GM19351 (cell line): Measurements from ENCODE around the gene HOXA4.

ENCODE experiments used
- ATAC-seq: cut with Tn5 transposase; IDR thresholded peaks from one replicate; pipeline ENCODE4 v1.9.1; 2021; ENCODE audit warnings: mild to moderate bottlenecking, moderate library complexity; ENCODE audit not compliant: unreplicated experiment

The HOXA4 gene

DNA sequence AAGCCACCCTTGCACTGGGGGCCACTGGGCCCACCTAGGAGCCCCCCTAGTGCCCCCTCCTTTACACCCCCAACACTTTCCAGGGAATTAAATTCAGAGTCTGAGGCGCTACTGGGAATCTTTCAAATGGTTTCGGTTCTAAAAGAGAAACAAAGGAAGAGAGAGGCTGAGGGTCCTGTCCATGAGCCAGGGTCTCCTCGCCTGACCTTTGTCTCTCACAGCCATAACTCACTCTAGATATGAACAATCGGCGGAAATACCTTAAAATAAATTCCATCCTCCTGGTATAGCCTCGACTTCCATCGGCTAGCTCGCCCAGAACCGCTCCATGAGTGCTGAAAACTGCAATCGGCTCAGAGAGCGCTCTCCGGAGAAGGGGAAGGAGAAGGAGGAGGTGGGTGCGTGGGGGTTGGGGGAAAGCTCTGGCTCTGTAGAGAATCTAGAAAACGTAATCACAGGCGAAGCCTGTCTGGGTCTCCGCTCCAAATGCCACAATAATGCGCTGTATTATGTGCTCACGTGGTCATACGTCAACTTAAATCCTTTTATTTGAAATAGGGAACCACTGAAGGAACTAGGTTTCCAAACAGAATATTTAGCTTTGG lies 12.6 kb downstream of the HOXA4 start:
- no peak for ATAC-seq

DNA sequence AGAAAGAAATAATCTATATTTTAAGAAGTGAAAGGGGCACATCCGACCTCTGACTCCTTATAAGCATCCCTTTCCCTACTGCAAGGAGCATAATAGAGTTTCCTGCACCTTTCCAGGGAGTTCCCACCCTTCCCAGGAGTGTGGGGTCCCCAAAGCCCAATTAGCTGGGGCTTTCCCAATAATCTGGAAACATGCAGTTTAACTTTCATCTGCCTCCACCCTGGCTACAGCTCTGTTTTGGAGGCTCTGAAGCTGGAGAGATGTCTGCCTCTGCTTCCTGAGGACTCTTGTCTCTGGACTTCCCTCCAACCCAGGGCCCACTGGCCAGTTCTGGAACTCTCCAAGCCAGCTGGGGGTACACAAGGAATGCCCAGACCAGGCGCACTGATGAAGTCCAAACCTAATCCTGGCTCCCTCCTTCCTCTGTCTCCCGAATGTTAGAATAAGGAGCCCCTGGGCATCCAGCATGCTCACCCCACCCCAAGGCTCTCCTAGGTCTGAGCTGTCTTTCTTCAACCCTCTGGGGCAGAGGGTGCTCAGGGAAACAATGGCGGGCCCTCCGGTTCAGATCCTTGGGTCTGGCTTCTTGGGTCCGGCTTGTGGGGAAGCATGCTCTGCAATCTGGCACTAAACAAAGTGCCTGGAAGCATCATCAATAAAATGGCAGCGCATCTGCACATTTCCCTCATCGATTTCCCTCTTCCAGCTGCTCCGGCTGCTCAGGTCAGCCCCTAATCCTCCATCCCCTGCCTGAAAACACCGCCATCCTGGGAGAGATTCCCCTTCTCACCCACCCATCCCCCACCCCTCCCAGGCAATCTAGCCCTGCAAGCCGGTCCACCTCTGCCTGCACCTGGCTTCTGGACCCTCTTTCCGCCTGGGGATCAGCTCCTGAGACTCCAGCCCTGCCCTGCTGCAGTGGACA lies 13.3 kb downstream of the HOXA4 start:
- ATAC-seq, result no peak

DNA sequence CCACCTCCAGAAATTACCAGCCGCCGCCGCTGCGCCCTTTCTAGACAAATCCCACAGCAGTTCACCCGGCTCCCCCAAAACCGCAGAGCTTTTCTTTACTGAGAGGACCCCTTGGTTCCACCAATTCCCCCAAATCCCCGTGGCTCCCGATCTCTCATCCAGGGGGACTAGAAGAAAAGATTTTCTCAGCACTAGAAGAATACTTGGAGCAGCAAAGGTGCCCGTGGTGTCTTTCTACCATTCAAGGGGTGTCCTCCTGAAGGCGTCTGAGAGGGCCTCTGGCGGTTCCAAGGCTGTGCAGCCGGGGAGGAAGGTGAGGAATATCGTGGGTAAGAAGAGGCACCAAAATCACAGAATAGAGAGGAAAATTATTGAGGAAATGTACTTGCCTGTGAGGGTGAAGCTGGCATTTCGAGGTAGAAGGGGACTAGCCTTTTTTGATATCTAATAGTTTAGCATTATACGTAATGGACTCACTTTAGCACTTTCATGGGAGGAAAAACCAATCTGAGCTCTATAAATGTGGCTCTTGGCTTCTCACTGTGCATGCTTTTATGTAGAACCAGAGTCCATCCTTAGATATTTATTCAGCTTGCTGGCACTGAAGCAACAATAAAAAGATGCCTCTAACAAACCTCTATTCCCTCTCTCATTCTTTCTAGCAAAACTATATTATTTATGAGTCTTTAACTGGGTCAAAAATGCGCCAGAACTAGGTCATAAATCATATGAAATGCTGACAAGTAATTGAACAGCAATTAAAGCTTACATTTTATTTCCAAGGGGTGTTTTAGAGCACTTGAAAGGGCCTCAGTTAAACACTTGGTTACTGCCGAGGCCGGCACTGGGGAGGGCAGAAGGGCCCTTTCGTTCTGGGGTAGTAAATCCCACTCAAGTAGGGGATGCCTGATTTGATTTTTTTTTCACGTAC lies 14.3 kb downstream of the HOXA4 start:
- no peak for ATAC-seq

DNA sequence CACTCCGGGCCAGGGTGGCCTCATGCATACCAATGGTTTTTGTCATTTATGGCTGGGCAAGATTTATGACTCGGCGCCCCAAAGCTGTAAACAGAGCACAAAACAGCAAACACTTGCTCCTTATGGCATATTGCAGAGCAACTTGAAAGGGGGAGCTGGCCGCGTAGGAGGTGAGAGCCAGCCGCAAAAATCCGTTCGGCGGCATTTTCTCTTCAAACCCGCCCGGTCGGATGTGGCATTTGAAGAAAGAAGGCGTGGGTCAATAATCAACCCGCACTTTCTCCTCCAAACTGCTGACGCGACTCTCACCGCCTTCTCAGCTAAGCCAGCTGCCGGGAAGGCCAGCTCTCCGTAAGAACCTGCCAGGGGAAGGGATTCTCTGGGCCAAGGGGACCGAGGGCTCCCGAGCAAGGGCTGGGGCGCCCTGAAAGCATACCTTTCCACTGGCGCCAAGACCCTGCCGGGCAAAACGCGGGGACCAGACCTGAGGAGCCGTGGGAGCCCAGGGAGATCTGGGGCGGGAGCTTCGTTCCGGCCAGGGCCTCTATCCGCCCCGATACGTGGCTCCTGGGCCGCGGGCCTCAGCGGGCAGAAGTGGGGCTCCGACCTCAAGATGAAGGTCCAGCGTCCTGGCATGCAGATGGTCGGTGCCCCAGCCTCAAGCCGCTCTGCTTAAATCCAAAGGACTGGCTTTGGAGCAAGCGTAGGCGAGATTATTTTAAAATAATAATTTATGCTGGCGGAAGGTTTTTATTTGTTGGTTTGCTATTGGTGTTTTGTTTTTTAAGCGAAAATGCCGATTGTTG lies 15.1 kb downstream of the HOXA4 start:
- no peak for ATAC-seq

DNA sequence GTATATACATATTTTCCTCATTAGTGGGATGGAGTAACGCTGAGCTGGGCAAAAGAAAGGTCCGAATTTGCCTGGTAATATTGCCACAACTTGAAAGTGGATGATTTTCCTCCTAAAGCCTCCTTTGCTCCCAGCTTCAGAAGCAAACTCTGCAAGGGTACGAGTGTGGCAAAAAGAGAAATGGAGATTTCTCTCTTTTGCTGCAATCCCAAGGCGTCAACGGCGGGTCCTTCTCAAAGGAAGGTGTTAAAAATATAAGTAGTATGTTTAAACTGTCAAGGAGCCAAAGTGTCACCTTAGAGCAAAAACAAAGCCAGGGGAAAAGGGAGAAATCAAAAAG lies 15.7 kb downstream of the HOXA4 start:
- ATAC-seq, result no peak

DNA sequence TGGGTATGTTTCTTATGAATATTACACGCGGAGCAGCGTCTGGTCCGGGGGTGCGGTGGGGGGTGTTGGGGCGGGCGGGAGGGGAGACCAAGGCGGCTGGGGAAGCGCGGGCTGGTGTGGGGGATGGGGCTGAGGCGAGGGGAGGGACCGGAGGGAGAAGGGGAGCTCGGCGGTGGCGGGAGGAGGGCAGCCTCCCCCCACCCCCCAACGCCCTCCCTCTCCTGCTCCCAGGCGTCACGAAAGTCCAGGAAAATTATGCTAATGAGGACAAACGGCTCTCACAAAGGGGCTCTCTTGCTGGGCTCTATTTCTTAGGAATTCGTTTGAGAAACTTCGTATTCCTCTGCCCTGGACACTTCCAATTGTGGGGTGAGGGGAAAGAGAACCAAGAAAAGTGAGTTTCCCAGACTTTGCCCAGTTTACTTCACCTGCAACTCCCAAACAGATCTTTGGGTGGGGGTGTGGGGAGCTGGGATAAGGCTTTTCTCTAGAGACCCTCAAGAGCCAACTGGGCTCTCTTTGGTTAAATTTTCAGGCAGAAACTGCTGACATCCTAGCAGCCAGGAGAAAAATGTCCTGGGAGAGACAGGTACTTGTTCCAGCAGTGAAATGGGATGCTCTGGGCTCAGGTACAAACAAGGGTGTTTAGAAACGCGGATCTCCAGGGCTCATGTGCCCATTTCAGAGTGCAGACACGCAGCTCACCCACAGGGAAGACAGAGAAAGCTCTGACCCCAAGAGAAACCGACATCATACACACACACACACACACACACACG lies 16.4 kb downstream of the HOXA4 start:
- no peak for ATAC-seq

DNA sequence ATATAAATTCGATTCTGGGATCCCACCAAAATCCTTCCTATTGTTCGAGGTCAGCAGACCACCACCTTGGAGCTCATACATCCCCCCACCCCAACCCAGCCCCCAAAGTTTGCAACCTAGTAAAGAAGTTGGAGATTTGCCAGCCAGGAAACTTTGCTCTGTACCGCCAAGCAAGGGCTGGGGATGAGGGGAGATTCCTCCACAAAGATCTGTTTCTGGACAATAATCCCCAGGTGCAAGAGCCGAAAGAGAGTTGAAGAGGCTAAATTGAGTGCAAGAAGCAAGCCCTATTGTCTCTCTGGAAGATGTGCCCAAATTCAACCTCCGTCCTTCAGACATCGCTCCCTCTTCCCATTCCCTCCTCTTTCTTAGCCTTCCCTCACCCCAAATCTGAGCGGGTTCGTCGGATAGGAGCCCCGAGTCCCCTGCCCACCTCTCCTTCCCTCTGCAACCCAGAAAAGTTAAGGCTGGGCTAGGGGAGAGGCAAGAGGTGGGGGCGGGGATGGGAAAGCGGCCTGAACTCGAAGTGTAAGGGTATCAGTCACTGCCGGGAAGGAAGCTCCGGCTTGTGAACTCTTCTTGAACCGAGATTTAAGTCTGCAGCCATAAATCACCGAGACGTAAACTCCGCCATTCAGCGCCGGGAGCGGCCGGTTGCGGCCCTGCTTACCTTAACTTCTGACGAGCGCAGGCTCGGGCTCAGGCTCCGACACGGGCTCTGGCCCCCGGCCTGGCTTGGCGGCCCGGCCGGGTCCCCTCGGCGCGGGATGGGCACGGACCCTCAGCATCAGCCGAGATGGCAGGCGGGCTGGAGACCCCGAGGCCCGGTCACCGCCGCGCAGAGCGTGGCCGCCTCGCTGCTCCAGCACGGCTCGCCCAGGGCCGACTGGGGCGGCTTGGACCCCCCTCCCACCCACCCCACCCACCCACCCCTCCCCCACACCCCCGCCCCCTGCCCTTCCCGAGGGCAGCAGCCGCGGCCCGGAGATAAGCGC lies 17.3 kb downstream of the HOXA4 start:
- ATAC-seq, result no peak

DNA sequence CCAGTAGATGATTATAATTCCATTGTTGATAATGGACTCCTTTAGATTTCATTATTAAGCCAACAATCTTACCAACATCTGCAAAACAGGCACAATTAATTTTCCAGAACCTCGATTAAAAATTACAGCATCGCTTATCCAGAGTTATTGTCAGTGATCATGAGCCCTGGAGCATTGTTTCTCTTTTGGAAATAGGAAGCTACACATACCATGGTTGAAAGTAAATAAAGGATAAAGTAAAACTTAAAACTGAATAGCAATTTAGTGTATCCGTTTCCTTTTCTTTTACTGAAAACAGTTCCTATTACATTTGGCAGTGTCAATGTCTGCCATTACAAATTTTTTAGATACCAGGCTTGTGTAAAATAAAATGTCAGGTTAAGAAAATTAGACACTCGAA lies 18.2 kb downstream of the HOXA4 start:
- no peak for ATAC-seq

DNA sequence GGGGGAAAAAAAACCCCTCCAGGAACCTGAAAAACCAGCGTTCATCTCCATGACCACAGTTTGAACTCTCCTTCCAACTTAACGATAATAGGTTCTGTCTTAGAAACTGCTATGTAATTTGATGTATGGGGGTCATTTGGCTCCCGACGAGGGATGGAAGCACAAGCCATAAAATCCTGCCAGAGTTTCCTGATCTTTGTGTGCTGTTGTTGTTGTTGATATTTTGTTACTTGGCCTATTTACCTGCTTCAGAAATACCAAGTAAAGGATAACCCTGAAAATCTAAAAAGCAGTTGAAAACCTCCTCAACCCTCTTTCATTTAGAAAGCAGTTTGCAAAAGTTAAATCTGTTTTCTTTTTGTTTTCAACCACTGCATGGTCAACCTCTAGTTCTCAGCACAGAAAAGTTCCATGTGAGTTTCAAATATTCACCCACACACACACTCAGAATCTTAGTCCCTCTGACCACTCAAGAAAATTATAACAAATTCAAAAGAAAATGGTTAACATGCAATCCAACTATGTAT lies 18.7 kb downstream of the HOXA4 start:
- ATAC-seq, result no peak

DNA sequence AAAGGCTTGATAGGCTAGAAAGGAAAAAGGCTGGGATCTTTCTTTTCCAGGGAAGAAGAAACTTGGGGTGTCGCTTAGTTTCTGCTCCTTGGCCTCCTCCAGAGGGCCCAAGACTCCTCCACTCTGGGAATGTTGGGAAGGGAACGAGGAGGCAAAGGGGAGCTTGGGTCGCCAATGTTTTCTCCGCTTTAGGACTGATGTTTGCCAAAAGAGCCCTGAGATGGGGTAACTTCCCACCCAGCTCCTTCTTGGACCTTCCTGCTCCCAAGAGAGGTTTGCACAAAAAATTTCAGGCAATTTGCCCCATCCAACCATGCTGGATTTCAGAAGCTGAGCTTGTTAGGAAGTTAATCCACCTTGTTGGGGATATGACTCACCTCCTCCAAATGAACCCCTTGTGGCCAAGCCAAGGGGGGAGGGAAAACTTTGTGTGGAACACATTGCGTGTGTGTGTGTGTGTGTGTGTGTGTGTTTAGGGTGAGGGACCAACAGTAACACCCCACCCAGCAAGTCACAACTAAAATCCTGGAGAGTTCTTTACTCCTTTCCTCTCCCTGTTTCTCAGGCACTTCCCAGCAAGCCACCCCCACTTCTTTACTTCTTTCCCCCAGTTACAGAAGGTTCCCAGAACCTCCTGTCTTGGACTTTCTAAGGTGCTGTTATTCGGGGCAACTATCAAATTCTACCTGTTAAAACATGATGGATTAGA lies 19.4 kb downstream of the HOXA4 start:
- no peak for ATAC-seq

DNA sequence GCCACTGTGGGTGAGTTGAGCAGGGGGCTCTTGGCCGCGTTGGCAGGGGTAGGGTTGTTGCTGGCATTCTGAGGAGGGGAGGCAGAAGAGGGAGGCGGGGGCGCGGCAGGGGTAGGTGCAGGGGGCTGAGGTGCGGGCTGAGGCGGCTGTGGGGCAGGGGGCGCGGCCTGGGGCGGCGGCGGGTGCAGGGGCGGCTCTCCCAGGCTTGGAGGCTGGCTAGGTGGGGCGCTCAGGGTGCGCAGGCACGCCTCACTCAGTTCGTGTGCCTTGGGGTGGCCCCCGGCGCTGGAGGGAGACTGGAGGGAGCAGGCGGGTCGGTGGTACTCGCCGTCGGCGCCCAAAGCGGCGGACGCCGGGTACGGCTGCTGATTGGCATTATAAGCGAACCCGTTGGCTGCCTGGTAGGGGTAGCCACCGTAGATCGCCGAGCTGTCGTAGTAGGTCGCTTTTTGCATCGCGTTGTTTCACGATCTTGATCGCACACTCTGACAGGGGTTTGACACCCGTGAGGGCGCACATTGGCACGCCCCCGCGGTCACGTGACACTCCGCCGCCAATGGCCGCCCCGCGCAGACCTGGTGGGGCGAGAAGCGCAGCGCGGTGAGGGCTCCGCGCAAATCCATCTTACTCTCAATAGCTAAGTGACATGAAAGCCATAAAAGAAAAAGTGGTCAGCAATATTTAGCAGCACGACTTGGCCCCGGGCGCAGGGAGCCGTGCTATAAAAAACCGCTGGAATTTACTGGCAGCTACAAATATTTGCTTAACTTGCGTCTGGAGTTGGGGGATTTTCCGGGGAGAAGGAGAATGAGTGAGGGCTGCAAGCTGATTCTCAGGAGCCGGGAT lies 20.1 kb downstream of the HOXA4 start:
- ATAC-seq, result no peak

DNA sequence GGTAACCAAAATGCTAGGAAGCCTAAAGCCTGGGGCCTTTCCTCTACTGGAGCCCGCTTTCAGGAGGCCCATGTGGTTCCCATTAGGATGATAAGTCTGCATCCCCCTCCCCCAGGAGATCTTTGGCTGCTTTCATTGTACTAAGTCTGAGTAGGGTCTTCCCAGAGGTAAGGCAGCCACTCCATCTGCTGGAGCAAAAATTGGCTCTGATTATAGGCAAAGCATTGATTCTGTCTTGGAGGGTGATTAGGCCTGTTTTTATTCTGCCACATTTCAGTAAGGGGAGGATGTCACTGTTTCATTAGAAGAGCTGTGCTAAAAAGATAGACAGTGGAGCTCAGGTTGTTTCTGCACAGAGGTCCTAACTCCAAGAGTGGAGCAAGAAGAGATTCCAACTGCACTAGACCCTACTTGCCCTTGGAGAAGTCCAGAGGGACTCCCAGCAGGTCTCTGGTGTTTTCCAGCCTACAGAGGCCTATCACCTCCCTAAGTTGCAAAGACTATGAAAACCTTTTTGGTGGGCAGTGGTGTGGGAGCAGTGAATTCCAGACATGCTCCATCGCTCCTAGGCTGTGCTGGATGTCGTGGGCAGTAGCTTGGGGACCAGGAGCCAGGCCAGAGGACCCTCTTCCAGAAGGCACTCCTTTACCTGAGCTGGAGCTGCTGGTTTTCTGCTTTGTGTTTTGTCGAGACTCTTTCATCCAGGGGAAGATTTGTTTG lies 20.9 kb downstream of the HOXA4 start:
- no peak for ATAC-seq

DNA sequence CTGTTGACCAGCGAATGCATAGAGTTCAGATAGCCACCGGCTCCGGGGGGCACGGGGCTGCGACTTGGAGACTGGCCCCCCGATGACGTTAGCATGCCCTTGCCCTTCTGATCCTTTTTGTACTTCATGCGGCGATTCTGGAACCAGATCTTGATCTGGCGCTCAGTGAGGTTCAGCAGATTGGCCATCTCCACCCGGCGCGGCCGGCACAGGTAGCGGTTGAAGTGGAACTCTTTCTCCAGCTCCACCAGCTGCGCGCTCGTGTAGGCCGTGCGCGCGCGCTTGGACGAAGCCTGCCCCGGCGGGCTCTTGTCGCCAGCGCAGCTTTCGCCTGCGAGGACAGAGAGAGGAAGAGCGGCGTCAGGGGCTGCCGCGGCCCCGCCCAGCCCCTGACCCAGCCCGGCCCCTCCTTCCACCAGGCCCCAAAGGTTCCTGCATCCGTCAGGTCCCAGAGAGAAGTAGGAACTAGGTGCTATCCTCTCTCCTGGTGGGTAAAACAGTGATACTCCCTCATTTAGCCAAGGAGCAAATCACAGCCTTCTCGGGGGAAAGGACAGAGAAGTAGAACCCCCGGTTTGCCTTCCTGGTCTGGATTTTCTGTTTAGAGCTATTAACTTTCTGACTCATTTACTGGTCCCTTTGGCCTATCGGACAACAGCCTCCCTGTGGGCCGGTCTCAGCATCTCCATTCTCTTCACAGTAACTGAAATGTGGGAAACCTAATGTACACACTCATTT lies 22.0 kb downstream of the HOXA4 start:
- no peak for ATAC-seq

DNA sequence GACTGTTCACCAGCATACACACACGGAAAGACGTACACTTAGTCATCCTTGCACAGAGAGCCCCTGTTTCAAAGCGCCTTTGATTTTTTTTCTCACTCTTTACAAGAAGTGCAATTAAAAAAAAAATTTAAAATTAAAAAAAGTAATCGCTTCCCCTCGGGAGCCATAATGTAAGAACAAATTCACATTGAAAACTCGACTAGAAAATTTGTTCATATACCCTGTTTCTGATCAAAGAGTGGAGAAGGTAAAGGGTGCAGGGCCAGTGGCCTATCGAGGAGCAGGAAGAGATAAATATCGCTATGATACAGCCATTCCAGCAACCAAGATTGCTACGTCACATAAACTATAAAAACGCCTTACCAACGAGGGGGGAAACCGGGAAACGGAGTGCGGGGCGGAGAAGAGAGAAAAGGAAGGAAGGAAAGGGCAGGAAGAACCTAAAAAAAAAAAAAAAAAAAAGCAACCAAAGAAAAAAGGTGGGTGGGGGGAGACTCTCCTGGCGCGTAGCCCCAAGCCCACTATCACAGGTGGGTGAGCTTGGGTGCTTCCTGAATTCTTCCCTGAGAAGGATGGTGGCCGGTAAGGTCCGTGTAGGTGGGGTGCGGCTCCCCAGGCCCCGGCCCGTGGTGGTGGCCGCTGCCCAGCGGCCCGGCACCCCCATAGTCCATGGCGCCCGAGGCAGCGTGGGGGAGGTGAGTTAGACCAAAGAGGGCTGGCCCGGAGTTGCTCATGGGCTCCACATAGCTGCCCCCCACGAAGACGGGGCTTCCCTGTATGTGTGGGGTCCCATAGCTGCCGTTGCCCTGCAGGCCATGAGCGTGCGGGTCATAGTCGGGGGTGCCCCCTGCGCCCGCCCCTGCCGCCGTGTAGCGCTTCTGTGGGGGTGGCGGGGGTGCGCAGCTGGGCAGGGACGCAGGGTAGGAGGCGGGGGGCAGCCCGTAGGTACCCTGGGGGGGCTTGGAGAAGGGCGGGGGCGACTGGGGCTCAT lies 22.9 kb downstream of the HOXA4 start:
- no peak for ATAC-seq

DNA sequence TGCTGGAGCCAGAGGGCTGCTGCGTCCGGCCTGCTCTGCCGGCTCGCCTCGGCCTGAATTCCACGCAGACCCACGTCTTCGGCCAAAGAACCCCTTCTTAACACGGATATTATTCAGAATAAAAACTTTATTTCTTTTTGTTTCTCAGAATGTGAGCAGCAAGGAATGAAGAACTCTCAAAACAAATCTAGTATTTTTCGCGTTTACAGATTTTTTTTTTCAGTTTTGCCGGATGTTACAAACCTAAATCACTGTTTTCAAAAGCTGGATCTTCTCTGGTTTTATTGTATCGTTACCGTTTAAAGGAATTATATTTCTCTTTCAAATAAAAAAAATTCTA lies 23.7 kb downstream of the HOXA4 start:
- ATAC-seq, result no peak
